GM12891 (cell line): ENCODE results near the gene USP40.

Experiments
- DNase-seq: peaks from one replicate; pipeline ENCODE4 v3.0.0; 2011; ENCODE audit warnings: low spot score; ENCODE audit not compliant: insufficient read length
- FAIRE-seq: peaks from 2 replicates; lab custom pipeline; 2011; peaks lifted over from hg19 to GRCh38; lab: Jason Lieb, UNC
- PAX5 ChIP-seq: IDR thresholded peaks from 2 replicates; pipeline ENCODE4 v1.6.1; 2011; ENCODE audit warnings: low read length, moderate library complexity, mild to moderate bottlenecking; ENCODE audit not compliant: insufficient read depth, severe bottlenecking
- POLR2A ChIP-seq: IDR thresholded peaks from 2 replicates; pipeline ENCODE4 v1.6.1; 2011; ENCODE audit warnings: low read depth, low read length, control low read depth
- POLR2AphosphoS5 ChIP-seq: IDR thresholded peaks from 2 replicates; pipeline ENCODE4 v1.6.1; 2011; ENCODE audit warnings: low read depth, low read length, control low read depth
- POU2F2 ChIP-seq: IDR thresholded peaks from 2 replicates; pipeline ENCODE4 v1.6.1; 2011; ENCODE audit warnings: low read depth, mild to moderate bottlenecking, control low read depth, low read length, moderate library complexity
- SPI1 ChIP-seq: IDR thresholded peaks from 2 replicates; pipeline ENCODE4 v1.6.1; 2011; ENCODE audit warnings: low read depth, low read length, control low read depth
- TAF1 ChIP-seq: IDR thresholded peaks from 2 replicates; pipeline ENCODE4 v1.6.1; 2011; ENCODE audit warnings: low read depth, low read length, control low read depth

USP40 gene

DNA sequence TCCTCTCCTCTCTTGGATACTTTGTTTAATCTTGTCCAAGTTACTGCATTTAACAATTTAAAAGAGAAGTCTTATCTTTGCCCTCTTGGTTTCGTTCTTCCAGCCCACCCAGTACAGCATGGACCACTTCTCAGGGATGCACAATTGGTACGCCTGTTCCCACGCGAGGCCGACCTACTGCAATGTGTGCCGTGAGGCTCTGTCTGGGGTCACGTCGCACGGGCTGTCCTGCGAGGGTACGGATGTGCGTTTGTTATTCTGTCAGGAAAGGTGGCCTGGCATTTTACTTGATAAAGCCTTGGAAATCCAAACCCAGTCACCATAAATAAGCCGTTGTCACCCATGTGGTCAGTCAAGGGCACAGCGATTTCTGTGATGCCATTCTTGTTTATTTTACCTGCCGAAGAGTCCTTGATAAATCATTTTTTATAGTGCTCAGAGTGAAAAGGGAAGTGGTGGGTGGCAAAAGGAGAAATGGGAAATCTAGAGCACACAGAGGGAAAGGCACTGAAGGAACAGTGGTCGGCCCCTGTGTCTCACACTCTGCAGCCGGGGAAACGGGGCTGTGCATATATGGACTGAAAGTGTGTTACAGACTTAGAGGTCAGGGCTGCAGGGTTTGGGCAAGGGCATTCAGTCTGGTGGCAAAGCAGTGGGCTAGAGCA is 131.8 kb downstream of the USP40 start:
- no peak for DNase-seq
- no peak for FAIRE-seq
- TF ChIP-seq TAF1 (no peak), SPI1 (peak; percentile 68)

DNA sequence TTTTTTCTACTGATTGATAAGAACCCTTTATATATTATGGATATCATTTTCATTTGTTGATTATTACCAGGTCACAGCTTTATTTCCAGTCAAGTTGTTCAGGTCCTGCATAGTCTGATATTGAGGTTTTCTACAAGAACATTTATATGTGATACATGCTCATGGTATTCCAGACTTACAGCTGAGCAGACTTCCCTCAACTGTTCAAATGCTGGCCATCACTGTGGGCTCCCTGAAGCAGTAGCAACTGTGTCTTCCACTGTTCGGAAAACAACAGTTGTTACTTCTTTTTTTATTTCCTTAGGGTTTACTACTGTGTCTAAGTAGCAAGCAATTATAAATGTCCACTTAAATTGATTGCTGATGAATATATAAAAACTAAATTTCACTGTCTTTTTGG is 132.8 kb downstream of the USP40 start:
- no peak for DNase-seq
- no peak for TF ChIP-seq PAX5
- no peak for TF ChIP-seq POLR2AphosphoS5
- no peak for FAIRE-seq

DNA sequence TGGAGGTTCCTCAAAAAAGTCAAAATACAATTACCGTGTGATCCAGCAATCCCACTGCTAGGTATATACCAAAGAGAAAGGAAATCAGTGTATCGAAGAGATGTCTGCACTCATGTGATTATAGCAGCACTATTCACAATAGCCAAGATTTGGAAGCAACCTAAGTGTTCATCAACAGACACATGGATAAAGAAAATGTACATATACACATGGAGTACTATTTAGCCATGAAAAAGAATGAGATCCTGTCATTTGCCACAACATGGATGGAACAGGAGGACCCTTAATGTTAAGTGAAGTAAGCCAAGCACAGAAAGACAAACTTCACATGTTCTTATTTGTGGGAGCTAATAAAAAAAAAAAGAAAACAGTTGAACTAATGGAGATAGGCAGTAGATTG is 133.6 kb downstream of the USP40 start:
- DNase-seq (no peak), FAIRE-seq (no peak)
- TF ChIP-seq TAF1 (no peak), POLR2AphosphoS5 (no peak), POLR2A (no peak), POU2F2 (no peak), SPI1 (no peak), PAX5 (no peak)

DNA sequence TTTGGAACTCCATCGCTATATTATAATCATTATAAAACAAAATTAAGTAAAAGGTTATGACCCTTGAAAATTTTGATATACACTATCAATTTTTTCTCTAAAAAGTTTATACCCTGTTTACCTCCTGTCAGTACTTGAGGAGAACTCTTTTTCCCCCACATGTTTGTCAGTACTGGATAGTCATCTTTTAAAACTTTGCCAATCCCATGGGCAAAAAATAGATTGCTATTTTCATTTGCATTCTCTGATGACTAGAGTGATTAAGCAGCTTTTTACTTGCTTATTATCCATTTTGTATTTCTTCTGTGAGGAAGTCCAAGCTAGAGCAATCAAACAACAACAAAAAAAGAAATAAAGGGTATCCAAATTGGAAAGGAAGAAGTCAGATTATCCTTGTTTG is 135.9 kb downstream of the USP40 start:
- FAIRE-seq (no peak), DNase-seq (no peak)
- no peak for TF ChIP-seq POU2F2
- no peak for TF ChIP-seq POLR2AphosphoS5
- no peak for TF ChIP-seq SPI1
- no peak for TF ChIP-seq TAF1
- TF ChIP-seq PAX5 = no peak
- TF ChIP-seq POLR2A = no peak

DNA sequence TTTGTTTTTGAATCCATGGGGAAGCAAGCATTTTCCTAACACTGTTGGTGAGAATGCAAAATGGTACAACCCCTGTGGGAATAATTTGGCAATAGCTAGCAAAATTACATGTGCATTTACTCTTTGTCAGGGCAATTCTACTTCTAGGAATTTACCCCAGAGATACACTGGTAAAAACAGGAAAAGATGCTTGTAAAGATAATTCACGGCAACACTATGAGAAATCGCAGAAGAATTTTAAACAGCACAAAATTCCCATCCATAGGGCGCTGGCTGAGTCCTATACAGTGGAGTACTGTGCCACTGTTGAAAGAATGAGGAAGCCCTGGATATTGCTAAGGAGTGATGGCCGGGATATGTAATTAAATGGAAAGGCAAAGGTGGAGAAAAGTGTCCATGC is 136.5 kb downstream of the USP40 start:
- FAIRE-seq = no peak
- no peak for DNase-seq
- no peak for TF ChIP-seq POLR2AphosphoS5
- no peak for TF ChIP-seq PAX5
- TF ChIP-seq POU2F2 = no peak
- no peak for TF ChIP-seq SPI1
- no peak for TF ChIP-seq TAF1

DNA sequence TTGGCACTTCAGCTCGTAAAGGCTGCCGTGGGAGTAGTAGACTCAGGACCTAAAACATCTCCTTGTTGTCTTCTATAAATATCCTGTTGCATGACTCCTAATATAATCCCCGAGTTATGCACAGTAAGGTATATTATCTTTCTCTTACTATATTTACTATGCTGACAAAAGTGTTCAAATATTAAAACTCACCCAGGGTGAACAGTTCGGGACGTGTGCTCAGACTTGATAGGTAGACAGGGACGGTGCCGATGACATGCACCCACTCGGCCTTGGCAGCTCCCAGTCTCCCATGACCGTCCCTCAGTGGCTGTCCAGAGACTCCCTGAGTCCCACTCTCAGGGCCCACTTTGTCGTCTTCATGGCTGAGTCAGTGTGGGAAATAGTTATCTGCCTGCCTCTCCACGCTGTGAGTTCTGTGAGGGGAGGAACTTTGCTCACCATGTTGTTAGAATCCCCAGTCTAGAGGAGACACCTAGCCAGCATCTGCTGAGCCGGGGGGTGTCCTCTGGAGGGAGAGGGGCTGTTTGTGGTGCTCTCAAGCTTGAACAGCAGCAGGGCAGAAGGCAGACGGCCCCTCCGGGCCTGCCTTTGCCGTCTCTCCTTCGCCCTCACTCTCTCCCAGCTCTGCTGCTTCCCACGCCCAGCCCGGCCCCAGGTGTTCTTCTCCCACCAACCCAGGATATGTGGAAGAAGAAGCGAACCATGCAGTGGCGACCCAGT is 137.2 kb downstream of the USP40 start:
- no peak for TF ChIP-seq SPI1
- no peak for TF ChIP-seq POLR2A
- no peak for TF ChIP-seq TAF1
- TF ChIP-seq PAX5 = no peak
- TF ChIP-seq POU2F2 = no peak
- no peak for TF ChIP-seq POLR2AphosphoS5
- DNase-seq = no peak
- FAIRE-seq = no peak

DNA sequence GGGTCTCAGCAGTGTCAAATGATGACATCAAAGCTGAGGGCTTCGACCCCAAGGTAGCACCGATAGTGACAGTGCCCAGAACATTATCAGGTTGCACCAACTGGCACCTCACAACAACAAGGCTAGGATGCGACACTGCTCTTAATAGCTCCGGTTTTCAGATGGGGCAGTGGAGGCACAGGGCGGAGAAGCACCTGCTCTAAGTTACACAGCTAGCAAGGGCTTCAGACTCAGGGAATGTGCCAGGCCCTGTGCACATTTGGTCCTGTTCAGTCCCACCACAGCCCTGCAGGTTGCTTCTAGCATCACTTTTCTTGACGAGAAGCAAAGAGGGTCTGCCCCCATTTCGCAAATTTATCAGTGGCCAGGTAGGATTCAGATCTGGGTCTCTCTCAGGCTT is 138.1 kb downstream of the USP40 start:
- FAIRE-seq (no peak), DNase-seq (no peak)
- no peak for TF ChIP-seq SPI1
- no peak for TF ChIP-seq PAX5
- no peak for TF ChIP-seq POLR2A
- no peak for TF ChIP-seq TAF1
- no peak for TF ChIP-seq POU2F2
- TF ChIP-seq POLR2AphosphoS5 = no peak

DNA sequence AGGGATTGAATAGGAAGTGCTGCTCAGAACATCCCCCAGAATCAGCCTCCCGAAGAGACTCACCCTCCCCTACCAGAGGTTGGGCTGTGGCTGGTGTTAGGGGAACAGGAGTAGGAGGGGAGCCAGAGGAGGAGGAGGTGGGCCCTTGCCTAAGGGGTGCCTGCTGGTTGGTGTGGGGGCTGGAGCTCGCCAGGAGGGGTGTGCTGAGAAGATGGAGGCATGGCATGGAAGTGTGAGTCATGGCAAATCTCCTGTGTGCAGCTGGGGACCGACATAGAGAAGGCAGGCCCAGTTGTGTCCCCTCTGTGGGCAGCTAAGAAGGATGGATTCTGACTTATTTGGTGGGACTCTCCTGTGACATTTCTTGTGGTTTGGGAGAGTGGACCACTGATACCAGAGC is 138.6 kb downstream of the USP40 start:
- FAIRE-seq (peak; percentile 20), DNase-seq (no peak)
- TF ChIP-seq POLR2AphosphoS5 (no peak), TAF1 (no peak), POLR2A (no peak), POU2F2 (no peak), SPI1 (no peak), PAX5 (no peak)

DNA sequence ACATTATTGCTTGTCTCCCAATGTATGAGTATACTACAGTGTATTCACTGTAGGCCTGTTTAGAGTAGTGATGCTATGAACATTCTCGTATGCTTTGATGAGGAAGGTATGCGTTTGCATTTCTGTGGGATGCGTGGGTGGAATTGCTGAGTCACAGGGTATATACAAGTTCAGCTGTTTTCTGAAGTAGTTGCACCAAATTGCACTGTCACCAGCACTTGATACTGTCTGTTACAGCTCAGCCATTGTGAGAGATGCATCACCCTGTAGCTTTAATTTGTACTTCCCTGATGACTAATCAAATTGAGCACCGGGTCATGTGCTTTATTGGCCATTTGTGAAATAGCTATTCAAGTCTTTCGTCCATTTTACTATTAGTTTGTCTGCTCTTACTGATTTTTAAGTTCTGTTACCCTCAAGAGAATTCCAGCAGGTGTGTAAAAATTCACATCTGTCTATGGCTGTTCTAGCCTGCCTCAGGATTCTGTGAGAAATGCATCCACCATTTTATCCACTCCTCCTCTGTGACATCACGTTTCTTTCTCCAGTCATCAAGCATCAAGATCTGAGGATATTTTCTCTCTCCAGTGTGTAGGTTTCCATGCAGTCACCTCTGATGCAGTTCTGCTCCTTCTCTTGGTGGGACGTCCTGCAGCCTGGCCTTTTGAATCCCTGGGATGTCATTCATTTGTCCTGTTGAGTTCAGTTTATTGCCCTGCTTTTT is 139.8 kb downstream of the USP40 start:
- FAIRE-seq = no peak
- DNase-seq = no peak
- TF ChIP-seq SPI1 (no peak), POLR2AphosphoS5 (no peak), POLR2A (no peak), PAX5 (no peak), TAF1 (no peak), POU2F2 (no peak)
